PC-3 (cell line): ENCODE results near the gene GRIN2A. TPM values are rescaled to one million over a fixed set of nuclear protein-coding genes. Genes with fewer than 3 reads are reported as not detected.

Experiments
- ATAC-seq: fragments of 200-7000 bp; cut with Tn5 transposase; 2 replicates; pipeline ENCODE4 v1.9.1; 2020; ENCODE audit warnings: mild to moderate bottlenecking, moderate library complexity
- BruUV-seq: library from RNA; stranded (reverse); fragments of 400-500 nt; replicated peaks from 2 replicates; lab custom pipeline; 2021; lab: Mats Ljungman, UMichigan
- CTCF ChIA-PET: fragments of 300-600 bp; sonication (Branson Sonifier 250); formaldehyde crosslinking; loops from one replicate; lab custom pipeline; 2022; ENCODE audit warnings: antibody characterized with exemption; lab: Charles Lee
- POLR2A ChIA-PET: fragments of 300-600 bp; sonication (Branson Sonifier 250); formaldehyde crosslinking; loops from one replicate; lab custom pipeline; 2022; ENCODE audit warnings: antibody characterized with exemption; ENCODE audit not compliant: unreplicated experiment; lab: Charles Lee
- DNase-seq: peaks from one replicate; pipeline ENCODE4 v3.0.0-alpha.2; 2015
- H2AFZ ChIP-seq: fragments of 300-600 bp; sonication (generic); 2 replicates; pipeline ENCODE4 v1.6.0; 2016; ENCODE audit warnings: antibody characterized with exemption, low read length
- H3F3A ChIP-seq: fragments of 300-600 bp; sonication (generic); one replicate; pipeline ENCODE4 v1.6.0; 2017; ENCODE audit warnings: antibody characterized with exemption, low read length, control low read depth, mild to moderate bottlenecking; ENCODE audit not compliant: unreplicated experiment
- H3K27ac ChIP-seq: fragments of 300-600 bp; sonication (generic); 2 replicates; pipeline ENCODE4 v1.5.1; 2016; ENCODE audit warnings: mild to moderate bottlenecking, low read length
- H3K27me3 ChIP-seq: fragments of 300-600 bp; sonication (generic); 2 replicates; pipeline ENCODE4 v1.6.1; 2016; ENCODE audit warnings: low read length, mixed read lengths
- H3K36me3 ChIP-seq: fragments of 300-600 bp; sonication (generic); 2 replicates; pipeline ENCODE4 v1.6.1; 2016; ENCODE audit warnings: low read depth, mixed run types, low read length, mixed read lengths
- H3K4me1 ChIP-seq: fragments of 300-600 bp; sonication (generic); 2 replicates; pipeline ENCODE4 v1.5.1; 2016; ENCODE audit warnings: low read length; ENCODE audit not compliant: insufficient read depth
- H3K4me2 ChIP-seq: fragments of 300-600 bp; sonication (generic); 2 replicates; pipeline ENCODE4 v1.6.0; 2016; ENCODE audit warnings: low read length
- H3K4me3 ChIP-seq: fragments of 300-600 bp; sonication (generic); 2 replicates; pipeline ENCODE4 v1.5.1; 2016; ENCODE audit warnings: mild to moderate bottlenecking, low read length, mixed read lengths
- H3K79me2 ChIP-seq: fragments of 300-600 bp; sonication (generic); 2 replicates; pipeline ENCODE4 v1.6.1; 2017; ENCODE audit warnings: low read length, mixed read lengths
- H3K9ac ChIP-seq: fragments of 300-600 bp; sonication (generic); 2 replicates; pipeline ENCODE4 v1.6.0; 2016; ENCODE audit warnings: mild to moderate bottlenecking, low read length
- H3K9me2 ChIP-seq: fragments of 300-600 bp; sonication (generic); replicated peaks from 2 replicates; pipeline ENCODE4 v1.6.1; 2016; ENCODE audit warnings: mixed run types, low read length, mixed read lengths
- H3K9me3 ChIP-seq: fragments of 300-600 bp; sonication (generic); 2 replicates; pipeline ENCODE4 v1.6.1; 2016; ENCODE audit warnings: low read length, mixed read lengths
- H4K20me1 ChIP-seq: fragments of 300-600 bp; sonication (generic); 2 replicates; pipeline ENCODE4 v1.6.1; 2016; ENCODE audit warnings: low read length, mixed read lengths
- EZH2 ChIP-seq: fragments of 300-600 bp; sonication (generic); IDR thresholded peaks from one replicate; pipeline ENCODE4 v1.6.1; 2017; ENCODE audit warnings: antibody characterized with exemption, mild to moderate bottlenecking, low read length; ENCODE audit not compliant: unreplicated experiment
- EZH2phosphoT487 ChIP-seq: fragments of 300-600 bp; sonication (generic); IDR thresholded peaks from 2 replicates; pipeline ENCODE4 v1.6.1; 2018; ENCODE audit warnings: mild to moderate bottlenecking, antibody characterized with exemption, low read length, borderline replicate concordance
- intact Hi-C: fragments of 100-400 bp; cut with micrococcal nuclease; formaldehyde crosslinking; loops from 2 replicates; pipeline ENCODE4 v1.9.0; 2023
- total RNA-seq: library from RNA; depleted of rRNA; stranded (reverse); fragments of >200 nt; gene quantifications from 2 replicates; pipeline ENCODE4 v1.2.3, GENCODE V29; 2014
- TF ChIP-seq, protein P1 (sequence below): fragments of 300-600 bp; sonication (generic); conservative IDR thresholded peaks from 2 replicates; pipeline ENCODE4 v1.5.1; 2017; ENCODE audit warnings: antibody characterized with exemption, low read depth, mild to moderate bottlenecking, low read length

GRIN2A gene
- total RNA-seq, 1 experiment from 2014 or later, result 0.04 TPM

DNA sequence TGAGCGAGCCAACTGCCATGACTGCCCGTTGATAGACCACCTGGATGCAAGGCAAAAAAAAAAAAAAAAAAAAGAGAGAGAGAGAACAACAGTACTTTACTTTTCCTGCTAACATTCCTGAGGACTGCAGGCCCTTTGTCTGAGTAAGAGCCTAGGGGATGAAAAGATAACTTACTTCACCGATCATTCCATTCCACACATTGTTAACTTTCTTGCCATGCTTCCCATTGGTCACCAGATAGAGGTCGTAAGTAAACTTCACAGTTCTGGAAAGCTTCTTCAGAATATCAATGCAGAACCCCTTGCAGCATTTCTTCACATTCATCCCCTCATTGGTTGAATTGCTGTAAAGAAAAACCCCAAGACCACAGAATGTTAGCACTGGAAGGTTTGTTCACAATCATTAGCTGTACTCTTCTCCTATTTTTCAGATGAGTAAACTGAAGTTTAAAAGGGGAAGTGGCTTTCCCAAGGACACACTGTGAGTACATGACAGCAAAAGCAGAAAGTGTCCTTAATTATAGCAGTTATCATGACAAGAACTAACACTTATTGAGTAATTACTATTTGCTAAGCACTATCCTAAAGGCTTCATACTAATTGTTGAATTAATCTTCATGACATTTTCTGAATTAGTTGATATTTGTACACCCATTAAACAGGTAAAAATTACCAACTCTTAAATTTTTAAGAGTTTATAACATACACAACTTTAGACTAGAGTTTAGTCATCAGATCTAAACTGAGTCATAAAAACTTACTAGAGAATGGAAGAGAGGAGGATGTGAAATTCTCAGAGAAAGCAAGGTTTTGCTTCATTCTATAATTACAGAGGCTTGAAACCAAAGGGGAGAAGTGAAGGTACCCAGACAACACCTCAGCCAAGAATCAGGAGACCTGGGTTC, 341.2 kb downstream of the GRIN2A start:
- Histone ChIP-seq H3K27me3 (no peaks in the 10 kb centered on the region), H3K36me3 (no peaks in the 10 kb centered on the region), H3K9ac (no peak overlapping the region), H3K4me2 (no peak overlapping the region), H3K9me3 (no peaks in the 10 kb centered on the region), H2AFZ (no peak overlapping the region), H3K79me2 (no peaks in the 10 kb centered on the region), H3F3A (no peaks in the 10 kb centered on the region), H3K27ac (no peak overlapping the region), H3K4me3 (no peak overlapping the region), H3K9me2 (no peaks in the 10 kb centered on the region), H3K4me1 (peaks cover 21% of the 10 kb centered on the region), H4K20me1 (no peaks in the 10 kb centered on the region)
- POLR2A ChIA-PET, result no interaction called here
- TF ChIP-seq EZH2phosphoT487, result no peak
- no peak for TF ChIP-seq EZH2
- TF ChIP-seq, protein P1, sequence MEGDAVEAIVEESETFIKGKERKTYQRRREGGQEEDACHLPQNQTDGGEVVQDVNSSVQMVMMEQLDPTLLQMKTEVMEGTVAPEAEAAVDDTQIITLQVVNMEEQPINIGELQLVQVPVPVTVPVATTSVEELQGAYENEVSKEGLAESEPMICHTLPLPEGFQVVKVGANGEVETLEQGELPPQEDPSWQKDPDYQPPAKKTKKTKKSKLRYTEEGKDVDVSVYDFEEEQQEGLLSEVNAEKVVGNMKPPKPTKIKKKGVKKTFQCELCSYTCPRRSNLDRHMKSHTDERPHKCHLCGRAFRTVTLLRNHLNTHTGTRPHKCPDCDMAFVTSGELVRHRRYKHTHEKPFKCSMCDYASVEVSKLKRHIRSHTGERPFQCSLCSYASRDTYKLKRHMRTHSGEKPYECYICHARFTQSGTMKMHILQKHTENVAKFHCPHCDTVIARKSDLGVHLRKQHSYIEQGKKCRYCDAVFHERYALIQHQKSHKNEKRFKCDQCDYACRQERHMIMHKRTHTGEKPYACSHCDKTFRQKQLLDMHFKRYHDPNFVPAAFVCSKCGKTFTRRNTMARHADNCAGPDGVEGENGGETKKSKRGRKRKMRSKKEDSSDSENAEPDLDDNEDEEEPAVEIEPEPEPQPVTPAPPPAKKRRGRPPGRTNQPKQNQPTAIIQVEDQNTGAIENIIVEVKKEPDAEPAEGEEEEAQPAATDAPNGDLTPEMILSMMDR, result no peak
- DNase-seq (no peak), ATAC-seq (no peak)
- CTCF ChIA-PET, result no interaction called here
- intact Hi-C loops, result no loop called here
- no TSS peak for BruUV-seq

DNA sequence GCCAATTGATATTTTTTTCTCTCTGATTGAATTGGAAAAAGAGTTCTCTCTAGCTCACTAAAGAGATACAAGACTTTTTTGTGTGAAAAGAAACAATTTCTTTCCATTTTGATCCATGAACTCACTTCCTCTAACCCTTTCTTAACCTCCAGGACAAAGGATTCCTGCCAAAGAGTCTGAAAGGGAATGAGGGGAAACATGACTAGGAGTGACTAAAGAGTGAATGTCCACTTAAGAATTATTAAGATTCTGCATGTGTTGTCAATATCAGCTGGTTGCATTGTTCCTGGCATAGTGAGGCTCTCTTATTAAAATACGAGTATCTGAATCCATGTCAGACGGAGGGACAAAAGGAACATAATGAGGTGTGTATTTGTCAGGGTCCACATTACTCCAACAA, 344.7 kb downstream of the GRIN2A start:
- Histone ChIP-seq H3K4me2 (no peak overlapping the region), H3K27ac (no peak overlapping the region)
- POLR2A ChIA-PET, result no interaction called here

More for the DNA sequence above, 344.7 kb downstream of the GRIN2A start:
- Histone ChIP-seq H3K27me3 (no peaks in the 10 kb centered on the region), H3K4me3 (no peak overlapping the region), H3K36me3 (no peaks in the 10 kb centered on the region), H3K79me2 (no peaks in the 10 kb centered on the region), H3K9ac (no peak overlapping the region), H4K20me1 (no peaks in the 10 kb centered on the region), H3K9me3 (no peaks in the 10 kb centered on the region), H3K4me1 (no peaks in the 10 kb centered on the region), H2AFZ (no peak overlapping the region), H3F3A (no peaks in the 10 kb centered on the region), H3K9me2 (no peaks in the 10 kb centered on the region)
- no peak for DNase-seq
- ATAC-seq, result no peak
- no TSS peak for BruUV-seq
- CTCF ChIA-PET, result no interaction called here
- intact Hi-C loops, result no loop called here
- TF ChIP-seq EZH2, result no peak
- no peak for TF ChIP-seq EZH2phosphoT487
- TF ChIP-seq, protein P1, result no peak
